Measurements from ENCODE around the gene RCVRN.

RCVRN gene

GRCh38 chr17:9850151-9850550 lies 54.9 kb downstream of the RCVRN start:
- no peak for DNase-seq (ENCODE audit: low read depth in 2 of 2)
